Mononuclear cell (primary cell): Measurements from ENCODE around the gene GRAMD2A. TPM values are rescaled to one million over a fixed set of nuclear protein-coding genes. Genes with fewer than 3 reads are reported as not detected.

Experiments used
- H3K27me3 ChIP-seq: 2 replicates; pipeline ENCODE4 v1.6.0; 2011; ENCODE audit warnings: low read length, control low read depth; ENCODE audit not compliant: insufficient read depth
- H3K4me1 ChIP-seq: 2 replicates; pipeline ENCODE4 v1.5.1; 2011; ENCODE audit warnings: mild to moderate bottlenecking, low read length, control low read depth; ENCODE audit not compliant: insufficient read depth
- H3K4me3 ChIP-seq: 2 replicates; pipeline ENCODE4 v1.5.1; 2011; ENCODE audit warnings: mild to moderate bottlenecking, low read length, moderate library complexity
- H3K9me3 ChIP-seq: 2 replicates; pipeline ENCODE4 v1.5.1; 2011; ENCODE audit warnings: low read depth, mild to moderate bottlenecking, control low read depth, low read length
- total RNA-seq: library from RNA; depleted of rRNA; stranded (reverse); fragments of >200 nt; gene quantifications from one replicate; pipeline ENCODE4 v1.2.3, GENCODE V29; 2012

Gene GRAMD2A
- total RNA-seq, 1 donor, result not detected

GRCh38 chr15:72153269-72154000 lies 44.2 kb downstream of the GRAMD2A start:
- no peaks in the 10 kb centered on the region for H3K9me3 ChIP-seq
- H3K4me1 ChIP-seq, result peaks cover 16% of the 10 kb centered on the region
- H3K4me3 ChIP-seq, result no peak overlapping the region
- no peaks in the 10 kb centered on the region for H3K27me3 ChIP-seq

GRCh38 chr15:72147418-72147817 lies 50.2 kb downstream of the GRAMD2A start:
- Histone ChIP-seq H3K4me1 (peaks cover 5% of the 10 kb centered on the region), H3K27me3 (no peaks in the 10 kb centered on the region)

GRCh38 chr15:72146934-72147333 lies 50.7 kb downstream of the GRAMD2A start:
- Histone ChIP-seq H3K4me3 (no peak overlapping the region), H3K27me3 (no peaks in the 10 kb centered on the region), H3K4me1 (peaks cover 5% of the 10 kb centered on the region), H3K9me3 (no peaks in the 10 kb centered on the region)

More at GRCh38 chr15:72147418-72147817, 50.2 kb downstream of the GRAMD2A start:
- Histone ChIP-seq H3K9me3 (no peaks in the 10 kb centered on the region), H3K4me3 (no peak overlapping the region)

- Histone ChIP-seq H3K4me1 (peaks cover 5% of the 10 kb centered on the region), H3K9me3 (no peaks in the 10 kb centered on the region), H3K4me3 (no peak overlapping the region), H3K27me3 (no peaks in the 10 kb centered on the region)
Observed at GRCh38 chr15:72146221-72146620, 51.4 kb downstream of the GRAMD2A start.

GRCh38 chr15:72141171-72142084 lies 56.2 kb downstream of the GRAMD2A start:
- Histone ChIP-seq H3K4me3 (no peak overlapping the region), H3K27me3 (no peaks in the 10 kb centered on the region), H3K9me3 (no peaks in the 10 kb centered on the region), H3K4me1 (peaks cover under 1% of the 10 kb centered on the region)

GRCh38 chr15:72140088-72140487 lies 57.5 kb downstream of the GRAMD2A start:
- H3K4me1 ChIP-seq, result no peaks in the 10 kb centered on the region
- no peaks in the 10 kb centered on the region for H3K27me3 ChIP-seq
- no peaks in the 10 kb centered on the region for H3K9me3 ChIP-seq
- H3K4me3 ChIP-seq, result no peak overlapping the region

- Histone ChIP-seq H3K4me3 (no peak overlapping the region), H3K27me3 (no peaks in the 10 kb centered on the region), H3K9me3 (no peaks in the 10 kb centered on the region)
Observed at GRCh38 chr15:72139667-72140066, 57.9 kb downstream of the GRAMD2A start.

GRCh38 chr15:72136170-72137051 lies 61.2 kb downstream of the GRAMD2A start:
- no peaks in the 10 kb centered on the region for H3K9me3 ChIP-seq
- H3K4me3 ChIP-seq, result no peak overlapping the region
- no peaks in the 10 kb centered on the region for H3K4me1 ChIP-seq
- no peaks in the 10 kb centered on the region for H3K27me3 ChIP-seq

More at GRCh38 chr15:72139667-72140066, 57.9 kb downstream of the GRAMD2A start:
- H3K4me1 ChIP-seq, result no peaks in the 10 kb centered on the region

GRCh38 chr15:72135719-72136118 lies 61.9 kb downstream of the GRAMD2A start:
- no peaks in the 10 kb centered on the region for H3K27me3 ChIP-seq
- no peak overlapping the region for H3K4me3 ChIP-seq
- no peaks in the 10 kb centered on the region for H3K4me1 ChIP-seq
- H3K9me3 ChIP-seq, result no peaks in the 10 kb centered on the region

- no peaks in the 10 kb centered on the region for H3K27me3 ChIP-seq
- no peak overlapping the region for H3K4me3 ChIP-seq
- H3K9me3 ChIP-seq, result no peaks in the 10 kb centered on the region
- no peaks in the 10 kb centered on the region for H3K4me1 ChIP-seq
Observed at GRCh38 chr15:72133211-72133610, 64.4 kb downstream of the GRAMD2A start.

- H3K4me1 ChIP-seq, result no peaks in the 10 kb centered on the region
- H3K9me3 ChIP-seq, result no peaks in the 10 kb centered on the region
- no peaks in the 10 kb centered on the region for H3K27me3 ChIP-seq
- no peak overlapping the region for H3K4me3 ChIP-seq
Observed at GRCh38 chr15:72131922-72132321, 65.7 kb downstream of the GRAMD2A start.

GRCh38 chr15:72130272-72130671 lies 67.3 kb downstream of the GRAMD2A start:
- no peaks in the 10 kb centered on the region for H3K4me1 ChIP-seq
- no peak overlapping the region for H3K4me3 ChIP-seq
- H3K9me3 ChIP-seq, result no peaks in the 10 kb centered on the region
- H3K27me3 ChIP-seq, result no peaks in the 10 kb centered on the region

- H3K9me3 ChIP-seq, result no peaks in the 10 kb centered on the region
- H3K4me1 ChIP-seq, result no peaks in the 10 kb centered on the region
- H3K4me3 ChIP-seq, result no peak overlapping the region
- H3K27me3 ChIP-seq, result no peaks in the 10 kb centered on the region
Observed at GRCh38 chr15:72128359-72128758, 69.2 kb downstream of the GRAMD2A start.

GRCh38 chr15:72127724-72128322 lies 69.8 kb downstream of the GRAMD2A start:
- H3K4me1 ChIP-seq, result no peaks in the 10 kb centered on the region
- H3K9me3 ChIP-seq, result no peaks in the 10 kb centered on the region
- no peaks in the 10 kb centered on the region for H3K27me3 ChIP-seq
- H3K4me3 ChIP-seq, result no peak overlapping the region
